HepG2 (cell line): ENCODE measurements around the gene VAMP8. TPM values are rescaled to one million over a fixed set of nuclear protein-coding genes. Genes with fewer than 3 reads are reported as not detected.

Experiments used
- CHD4 ChIP-seq: fragments of 200-600 bp; sonication (generic); IDR thresholded peaks from 2 replicates; pipeline ENCODE4 v1.7.0; 2017; ENCODE audit warnings: mild to moderate bottlenecking, low read length, borderline replicate concordance
- FOSL2 ChIP-seq: sonication (generic); formaldehyde crosslinking; IDR thresholded peaks from 2 replicates; pipeline ENCODE4 v1.4.0; 2020; ENCODE audit warnings: missing genetic modification reagents
- GTF3A ChIP-seq: sonication (generic); formaldehyde crosslinking; conservative IDR thresholded peaks from 2 replicates; pipeline ENCODE4 v1.4.0; 2020; ENCODE audit warnings: mild to moderate bottlenecking, missing genetic modification reagents
- NKX3-1 ChIP-seq: sonication (generic); formaldehyde crosslinking; IDR thresholded peaks from 2 replicates; pipeline ENCODE4 v1.5.0; 2020; ENCODE audit warnings: missing genetic modification reagents
- PAWR ChIP-seq: sonication (generic); formaldehyde crosslinking; IDR thresholded peaks from 2 replicates; pipeline ENCODE4 v1.4.0; 2020; ENCODE audit warnings: missing genetic modification reagents, mild to moderate bottlenecking, borderline replicate concordance
- POLR2A ChIP-seq, 2 experiments: IDR thresholded peaks; 2 replicates each; pipeline ENCODE4 v1.6.1; 2011; ENCODE audit warnings: low read depth in 2 of 2, low read length in 2 of 2, mild to moderate bottlenecking in 1 of 2, moderate library complexity in 1 of 2; ENCODE audit not compliant: insufficient read depth in 1 of 2
- RBM39 ChIP-seq: fragments of 200-400 bp; formaldehyde crosslinking; IDR thresholded peaks from one replicate; pipeline ENCODE4 v1.6.1; 2018; ENCODE audit warnings: antibody characterized with exemption, mild to moderate bottlenecking, low read depth, low read length; ENCODE audit not compliant: poor library complexity, severe bottlenecking
- RFX1 ChIP-seq: fragments of 450-650 bp; IDR thresholded peaks from 2 replicates; pipeline ENCODE4 v1.6.1; 2017
- SAFB2 ChIP-seq: sonication (generic); formaldehyde crosslinking; IDR thresholded peaks from 2 replicates; pipeline ENCODE4 v1.5.1; 2020; ENCODE audit warnings: missing genetic modification reagents, low read depth, mild to moderate bottlenecking, borderline replicate concordance
- SAP130 ChIP-seq: IDR thresholded peaks from 2 replicates; pipeline ENCODE4 v1.6.1; 2016; ENCODE audit warnings: low read depth
- SMARCE1 ChIP-seq: fragments of 450-650 bp; IDR thresholded peaks from 2 replicates; pipeline ENCODE4 v1.6.1; 2017; ENCODE audit warnings: borderline replicate concordance
- SRY ChIP-seq: sonication (generic); formaldehyde crosslinking; IDR thresholded peaks from 2 replicates; pipeline ENCODE4 v1.8.0; 2022; ENCODE audit warnings: mild to moderate bottlenecking, missing genetic modification reagents
- ZNF234 ChIP-seq: sonication (generic); formaldehyde crosslinking; conservative IDR thresholded peaks from 2 replicates; pipeline ENCODE4 v1.5.1; 2020; ENCODE audit warnings: mild to moderate bottlenecking, missing genetic modification reagents
- ZNF335 ChIP-seq: sonication (generic); formaldehyde crosslinking; IDR thresholded peaks from 2 replicates; pipeline ENCODE4 v1.4.0; 2020; ENCODE audit warnings: missing genetic modification reagents
- ZNF564 ChIP-seq: sonication (generic); formaldehyde crosslinking; IDR thresholded peaks from 2 replicates; pipeline ENCODE4 v1.8.1; 2023; ENCODE audit warnings: mild to moderate bottlenecking, missing genetic modification reagents
- ZNF768 ChIP-seq: sonication (generic); formaldehyde crosslinking; IDR thresholded peaks from 2 replicates; pipeline ENCODE4 v1.4.0; 2020; ENCODE audit warnings: missing genetic modification reagents
- ZNF777 ChIP-seq: sonication (generic); formaldehyde crosslinking; IDR thresholded peaks from 2 replicates; pipeline ENCODE4 v1.4.0; 2020; ENCODE audit warnings: missing genetic modification reagents
- ZNF839 ChIP-seq: sonication (generic); formaldehyde crosslinking; IDR thresholded peaks from 2 replicates; pipeline ENCODE4 v1.4.0; 2020; ENCODE audit warnings: missing genetic modification reagents, mild to moderate bottlenecking, borderline replicate concordance
- polyA plus RNA-seq, 8 experiments: library from polyadenylated mRNA; depleted of rRNA in 3 of 8; stranded (reverse) in 7 of 8; unstranded in 1 of 8; fragments of >200 nt; fragmentation: Illumina TruSeq in 4 of 8; extraction: Trizol in 4 of 8; gene quantifications; 2 replicates each; pipeline versions ENCODE4 v1.2.1 to v1.2.3, GENCODE V29; 2011 to 2016; ENCODE audit warnings: low read depth in 4 of 8, missing spikeins in 1 of 8, mixed read lengths in 1 of 8; ENCODE audit not compliant: insufficient read depth in 1 of 8
- total RNA-seq, 5 experiments: library from RNA; depleted of rRNA; stranded (reverse); fragments of >200 nt; fragmentation: Illumina TruSeq; extraction: Trizol; gene quantifications; 2 replicates each; pipeline ENCODE4 v1.2.3, GENCODE V29; 2016; ENCODE audit warnings: low read depth in 1 of 5
- TF ChIP-seq, protein P1 (sequence below): sonication (generic); formaldehyde crosslinking; IDR thresholded peaks from one replicate; pipeline ENCODE4 v1.5.1; 2020; ENCODE audit warnings: mild to moderate bottlenecking, missing genetic modification reagents; ENCODE audit errors: not compliant biosample characterization
- TF ChIP-seq, protein P2 (sequence below): sonication (generic); formaldehyde crosslinking; IDR thresholded peaks from 2 replicates; pipeline ENCODE4 v1.5.0; 2020; ENCODE audit warnings: missing genetic modification reagents
- TF ChIP-seq, protein P3 (sequence below): fragments of 450-650 bp; IDR thresholded peaks from 2 replicates; pipeline ENCODE4 v1.6.1; 2017
- TF ChIP-seq, protein P4 (sequence below): sonication (generic); formaldehyde crosslinking; IDR thresholded peaks from 2 replicates; pipeline ENCODE4 v1.4.0; 2020; ENCODE audit warnings: mild to moderate bottlenecking, low read depth, missing genetic modification reagents

The VAMP8 gene
- total and polyA plus RNA-seq, 2 of the 13 experiments (the other 11 are each of a cell fraction or from before 2014, with no cell fraction given) = 83.3 to 157 TPM

DNA sequence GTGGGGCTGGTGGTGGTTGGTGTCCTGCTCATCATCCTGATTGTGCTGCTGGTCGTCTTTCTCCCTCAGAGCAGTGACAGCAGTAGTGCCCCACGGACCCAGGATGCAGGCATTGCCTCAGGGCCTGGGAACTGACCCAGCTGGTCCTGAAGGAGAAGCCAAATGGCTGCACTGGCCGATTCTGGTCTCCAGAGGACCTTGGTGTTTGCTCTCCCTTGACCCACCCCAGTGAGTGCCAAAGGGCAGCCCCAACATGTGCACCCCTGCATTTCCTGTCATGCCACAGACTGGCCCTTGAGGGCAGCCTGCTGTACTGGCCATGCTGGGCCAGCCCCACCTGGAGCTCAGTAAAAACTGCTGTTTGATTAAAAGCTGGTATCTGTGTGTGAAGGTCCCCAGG lies 15.6 kb downstream of the VAMP8 start (continued):
- TF ChIP-seq, protein P1, sequence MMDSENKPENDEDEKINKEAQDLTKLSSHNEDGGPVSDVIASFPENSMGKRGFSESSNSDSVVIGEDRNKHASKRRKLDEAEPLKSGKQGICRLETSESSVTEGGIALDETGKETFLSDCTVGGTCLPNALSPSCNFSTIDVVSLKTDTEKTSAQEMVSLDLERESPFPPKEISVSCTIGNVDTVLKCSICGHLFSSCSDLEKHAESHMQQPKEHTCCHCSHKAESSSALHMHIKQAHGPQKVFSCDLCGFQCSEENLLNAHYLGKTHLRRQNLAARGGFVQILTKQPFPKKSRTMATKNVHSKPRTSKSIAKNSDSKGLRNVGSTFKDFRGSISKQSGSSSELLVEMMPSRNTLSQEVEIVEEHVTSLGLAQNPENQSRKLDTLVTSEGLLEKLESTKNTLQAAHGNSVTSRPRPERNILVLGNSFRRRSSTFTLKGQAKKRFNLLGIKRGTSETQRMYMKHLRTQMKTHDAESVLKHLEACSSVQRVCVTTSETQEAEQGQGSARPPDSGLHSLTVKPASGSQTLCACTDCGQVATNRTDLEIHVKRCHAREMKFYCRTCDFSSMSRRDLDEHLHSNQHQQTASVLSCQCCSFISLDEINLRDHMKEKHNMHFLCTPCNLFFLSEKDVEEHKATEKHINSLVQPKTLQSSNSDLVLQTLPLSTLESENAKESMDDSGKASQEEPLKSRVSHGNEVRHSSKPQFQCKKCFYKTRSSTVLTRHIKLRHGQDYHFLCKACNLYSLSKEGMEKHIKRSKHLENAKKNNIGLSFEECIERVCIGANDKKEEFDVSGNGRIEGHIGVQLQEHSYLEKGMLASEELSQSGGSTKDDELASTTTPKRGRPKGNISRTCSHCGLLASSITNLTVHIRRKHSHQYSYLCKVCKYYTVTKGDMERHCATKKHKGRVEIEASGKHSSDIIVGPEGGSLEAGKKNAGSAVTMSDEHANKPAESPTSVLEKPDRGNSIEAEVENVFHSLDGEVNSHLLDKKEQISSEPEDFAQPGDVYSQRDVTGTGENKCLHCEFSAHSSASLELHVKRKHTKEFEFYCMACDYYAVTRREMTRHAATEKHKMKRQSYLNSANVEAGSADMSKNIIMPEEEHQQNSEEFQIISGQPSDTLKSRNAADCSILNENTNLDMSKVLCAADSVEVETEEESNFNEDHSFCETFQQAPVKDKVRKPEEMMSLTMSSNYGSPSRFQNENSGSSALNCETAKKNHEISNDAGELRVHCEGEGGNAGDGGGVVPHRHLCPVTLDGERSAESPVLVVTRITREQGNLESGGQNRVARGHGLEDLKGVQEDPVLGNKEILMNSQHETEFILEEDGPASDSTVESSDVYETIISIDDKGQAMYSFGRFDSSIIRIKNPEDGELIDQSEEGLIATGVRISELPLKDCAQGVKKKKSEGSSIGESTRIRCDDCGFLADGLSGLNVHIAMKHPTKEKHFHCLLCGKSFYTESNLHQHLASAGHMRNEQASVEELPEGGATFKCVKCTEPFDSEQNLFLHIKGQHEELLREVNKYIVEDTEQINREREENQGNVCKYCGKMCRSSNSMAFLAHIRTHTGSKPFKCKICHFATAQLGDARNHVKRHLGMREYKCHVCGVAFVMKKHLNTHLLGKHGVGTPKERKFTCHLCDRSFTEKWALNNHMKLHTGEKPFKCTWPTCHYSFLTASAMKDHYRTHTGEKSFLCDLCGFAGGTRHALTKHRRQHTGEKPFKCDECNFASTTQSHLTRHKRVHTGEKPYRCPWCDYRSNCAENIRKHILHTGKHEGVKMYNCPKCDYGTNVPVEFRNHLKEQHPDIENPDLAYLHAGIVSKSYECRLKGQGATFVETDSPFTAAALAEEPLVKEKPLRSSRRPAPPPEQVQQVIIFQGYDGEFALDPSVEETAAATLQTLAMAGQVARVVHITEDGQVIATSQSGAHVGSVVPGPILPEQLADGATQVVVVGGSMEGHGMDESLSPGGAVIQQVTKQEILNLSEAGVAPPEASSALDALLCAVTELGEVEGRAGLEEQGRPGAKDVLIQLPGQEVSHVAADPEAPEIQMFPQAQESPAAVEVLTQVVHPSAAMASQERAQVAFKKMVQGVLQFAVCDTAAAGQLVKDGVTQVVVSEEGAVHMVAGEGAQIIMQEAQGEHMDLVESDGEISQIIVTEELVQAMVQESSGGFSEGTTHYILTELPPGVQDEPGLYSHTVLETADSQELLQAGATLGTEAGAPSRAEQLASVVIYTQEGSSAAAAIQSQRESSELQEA (CRISPR knock-in tag) = no peak
- TF ChIP-seq SMARCE1 = no peak
- TF ChIP-seq ZNF335 (CRISPR knock-in tag) = 0 out of 2 replicates have a peak, but pooled peaks have one; percentile 19
- no peak for TF ChIP-seq PAWR (CRISPR knock-in tag)
- no peak for TF ChIP-seq ZNF839
- no peak for TF ChIP-seq SAFB2 (CRISPR knock-in tag)
- TF ChIP-seq, protein P2, sequence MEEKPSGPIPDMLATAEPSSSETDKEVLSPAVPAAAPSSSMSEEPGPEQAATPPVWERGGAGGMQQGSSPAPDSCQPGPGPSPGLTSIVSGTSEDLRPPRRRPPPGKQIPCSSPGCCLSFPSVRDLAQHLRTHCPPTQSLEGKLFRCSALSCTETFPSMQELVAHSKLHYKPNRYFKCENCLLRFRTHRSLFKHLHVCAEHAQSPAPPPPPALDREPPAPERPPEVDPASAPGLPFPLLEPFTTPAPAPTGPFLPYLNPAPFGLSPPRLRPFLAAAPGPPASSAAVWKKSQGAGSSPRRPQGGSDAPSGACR (CRISPR knock-in tag) = no peak
- no peak for TF ChIP-seq POLR2A (IDR thresholded peaks at IDR 0.05; ENCODE audit: insufficient read depth in 1 of 2, low read depth in 2 of 2, low read length in 2 of 2)
- no peak for TF ChIP-seq ZNF777 (CRISPR knock-in tag)
- TF ChIP-seq, protein P3, sequence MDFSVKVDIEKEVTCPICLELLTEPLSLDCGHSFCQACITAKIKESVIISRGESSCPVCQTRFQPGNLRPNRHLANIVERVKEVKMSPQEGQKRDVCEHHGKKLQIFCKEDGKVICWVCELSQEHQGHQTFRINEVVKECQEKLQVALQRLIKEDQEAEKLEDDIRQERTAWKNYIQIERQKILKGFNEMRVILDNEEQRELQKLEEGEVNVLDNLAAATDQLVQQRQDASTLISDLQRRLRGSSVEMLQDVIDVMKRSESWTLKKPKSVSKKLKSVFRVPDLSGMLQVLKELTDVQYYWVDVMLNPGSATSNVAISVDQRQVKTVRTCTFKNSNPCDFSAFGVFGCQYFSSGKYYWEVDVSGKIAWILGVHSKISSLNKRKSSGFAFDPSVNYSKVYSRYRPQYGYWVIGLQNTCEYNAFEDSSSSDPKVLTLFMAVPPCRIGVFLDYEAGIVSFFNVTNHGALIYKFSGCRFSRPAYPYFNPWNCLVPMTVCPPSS = no peak
- TF ChIP-seq ZNF564 = 0 out of 2 replicates have a peak, but pooled peaks have one; percentile 48
- no peak for TF ChIP-seq SRY (CRISPR knock-in tag)
- TF ChIP-seq, protein P4, sequence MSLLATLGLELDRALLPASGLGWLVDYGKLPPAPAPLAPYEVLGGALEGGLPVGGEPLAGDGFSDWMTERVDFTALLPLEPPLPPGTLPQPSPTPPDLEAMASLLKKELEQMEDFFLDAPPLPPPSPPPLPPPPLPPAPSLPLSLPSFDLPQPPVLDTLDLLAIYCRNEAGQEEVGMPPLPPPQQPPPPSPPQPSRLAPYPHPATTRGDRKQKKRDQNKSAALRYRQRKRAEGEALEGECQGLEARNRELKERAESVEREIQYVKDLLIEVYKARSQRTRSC = no peak
- TF ChIP-seq GTF3A (CRISPR knock-in tag) = no peak
- TF ChIP-seq FOSL2 (CRISPR knock-in tag) = no peak
- peak; percentile 70 for TF ChIP-seq SAP130
- no peak for TF ChIP-seq CHD4
- TF ChIP-seq NKX3-1 (CRISPR knock-in tag) = no peak
- TF ChIP-seq RFX1 = no peak
- TF ChIP-seq ZNF768 (CRISPR knock-in tag) = peak; percentile 21; the same call in 1 of the 2 replicates
- TF ChIP-seq ZNF234 (CRISPR knock-in tag) = no peak
- TF ChIP-seq RBM39 = no peak
